IMR-90 (cell line): Measurements from ENCODE around the gene CPA5. TPM values are rescaled to one million over a fixed set of nuclear protein-coding genes. Genes with fewer than 3 reads are reported as not detected.

Experiments
- ATAC-seq: fragments of 200-7000 bp; cut with Tn5 transposase; 2 replicates; pipeline ENCODE4 v1.9.1; 2020; ENCODE audit warnings: low read depth, mild to moderate bottlenecking, moderate library complexity
- BruUV-seq: library from RNA; stranded (reverse); fragments of 400-500 nt; replicated peaks from 2 replicates; lab custom pipeline; 2021; lab: Mats Ljungman, UMichigan
- CTCF ChIA-PET: fragments of 300-600 bp; formaldehyde crosslinking; extraction: SDS; loops from one replicate; lab custom pipeline; 2021; ENCODE audit warnings: antibody characterized with exemption; lab: Yijun Ruan, JAX
- POLR2A ChIA-PET: fragments of 300-600 bp; sonication (Branson Sonifier 250); formaldehyde crosslinking; loops from one replicate; lab custom pipeline; 2022; ENCODE audit warnings: antibody characterized with exemption; ENCODE audit not compliant: unreplicated experiment; lab: Charles Lee
- DNase-seq: peaks from one replicate; pipeline ENCODE4 v3.0.0; 2013
- H2AFZ ChIP-seq: replicated peaks from 2 replicates; pipeline ENCODE3; 2013; ENCODE audit warnings: low read length, mild to moderate bottlenecking; ENCODE audit not compliant: poor library complexity
- H2AK5ac ChIP-seq: 2 replicates; pipeline ENCODE4 v1.6.1; 2013; ENCODE audit warnings: low read depth, low read length, inconsistent platforms
- H2AK9ac ChIP-seq: replicated peaks from 2 replicates; pipeline ENCODE3; 2013; ENCODE audit warnings: mild to moderate bottlenecking, low read depth, low read length, moderate library complexity; ENCODE audit not compliant: poor library complexity
- H2BK120ac ChIP-seq: 2 replicates; pipeline ENCODE4 v1.6.1; 2013; ENCODE audit warnings: low read depth, low read length, inconsistent platforms
- H2BK15ac ChIP-seq: 3 replicates; pipeline ENCODE4 v1.6.1; 2013; ENCODE audit warnings: low read depth, low read length, inconsistent platforms
- H2BK20ac ChIP-seq: 2 replicates; pipeline ENCODE4 v1.6.1; 2013; ENCODE audit warnings: low read depth, mild to moderate bottlenecking, inconsistent platforms, low read length, moderate library complexity
- H2BK5ac ChIP-seq: 2 replicates; pipeline ENCODE4 v1.6.1; 2013; ENCODE audit warnings: mild to moderate bottlenecking, low read depth, low read length, inconsistent platforms; ENCODE audit not compliant: poor library complexity, severe bottlenecking
- H3K14ac ChIP-seq: replicated peaks from 2 replicates; pipeline ENCODE4 v1.6.1; 2013; ENCODE audit warnings: low read depth, low read length, inconsistent platforms
- H3K18ac ChIP-seq: 2 replicates; pipeline ENCODE4 v1.6.1; 2013; ENCODE audit warnings: low read depth, low read length, control low read depth
- H3K23ac ChIP-seq: 2 replicates; pipeline ENCODE4 v1.6.1; 2013; ENCODE audit warnings: low read depth, low read length, inconsistent platforms
- H3K27ac ChIP-seq: 2 replicates; pipeline ENCODE4 v1.5.1; 2013; ENCODE audit warnings: mild to moderate bottlenecking, control low read depth, low read length; ENCODE audit not compliant: insufficient read depth
- H3K27me3 ChIP-seq: 2 replicates; pipeline ENCODE4 v1.6.1; 2013; ENCODE audit warnings: low read length; ENCODE audit not compliant: control insufficient read depth, insufficient read depth
- H3K36me3 ChIP-seq: 2 replicates; pipeline ENCODE4 v1.6.1; 2013; ENCODE audit warnings: low read length, mixed read lengths; ENCODE audit not compliant: control insufficient read depth, insufficient read depth
- H3K4ac ChIP-seq: 2 replicates; pipeline ENCODE4 v1.6.1; 2013; ENCODE audit warnings: low read depth, low read length, inconsistent platforms
- H3K4me1 ChIP-seq: 2 replicates; pipeline ENCODE4 v1.6.1; 2013; ENCODE audit warnings: low read length, mixed read lengths; ENCODE audit not compliant: control insufficient read depth, insufficient read depth
- H3K4me2 ChIP-seq: 2 replicates; pipeline ENCODE4 v1.6.1; 2013; ENCODE audit warnings: low read depth, mild to moderate bottlenecking, control low read depth, low read length, moderate library complexity
- H3K4me3 ChIP-seq: 2 replicates; pipeline ENCODE4 v1.5.1; 2013; ENCODE audit warnings: low read depth, mild to moderate bottlenecking, control low read depth, low read length, moderate library complexity; ENCODE audit not compliant: insufficient read depth
- H3K56ac ChIP-seq: 2 replicates; pipeline ENCODE4 v1.6.1; 2013; ENCODE audit warnings: low read length, inconsistent platforms; ENCODE audit not compliant: insufficient read depth; ENCODE audit errors: extremely low read depth
- H3K79me1 ChIP-seq, 2 experiments: 2 replicates each; pipeline ENCODE4 v1.6.1; 2013; ENCODE audit warnings: low read length in 2 of 2, inconsistent platforms in 1 of 2, low read depth in 1 of 2
- H3K9ac ChIP-seq: 2 replicates; pipeline ENCODE4 v1.6.1; 2013; ENCODE audit warnings: low read depth, low read length, control low read depth
- H3K9me1 ChIP-seq: 2 replicates; pipeline ENCODE4 v1.6.1; 2013; ENCODE audit warnings: low read length, inconsistent platforms; ENCODE audit not compliant: insufficient read depth
- H3K9me3 ChIP-seq: 2 replicates; pipeline ENCODE4 v1.6.1; 2013; ENCODE audit warnings: low read length; ENCODE audit not compliant: control insufficient read depth, insufficient read depth
- H4K20me1 ChIP-seq: 2 replicates; pipeline ENCODE4 v1.6.1; 2013; ENCODE audit warnings: low read length, inconsistent platforms; ENCODE audit not compliant: insufficient read depth
- H4K5ac ChIP-seq: 2 replicates; pipeline ENCODE4 v1.6.1; 2013; ENCODE audit warnings: mild to moderate bottlenecking, low read depth, low read length, control low read depth
- H4K8ac ChIP-seq, 2 experiments: 2 replicates each; pipeline ENCODE4 v1.6.1; 2013; ENCODE audit warnings: low read depth in 2 of 2, low read length in 2 of 2, control low read depth in 1 of 2, inconsistent platforms in 1 of 2
- H4K91ac ChIP-seq: 2 replicates; pipeline ENCODE4 v1.6.1; 2013; ENCODE audit warnings: low read depth, low read length, inconsistent platforms; ENCODE audit not compliant: insufficient read depth
- CEBPB ChIP-seq: IDR thresholded peaks from 2 replicates; pipeline ENCODE4 v1.6.1; 2012; ENCODE audit warnings: low read depth, low read length, improper control_type of control experiment
- CHD1 ChIP-seq: IDR thresholded peaks from 2 replicates; pipeline ENCODE4 v1.6.1; 2012; ENCODE audit warnings: low read depth, low read length, improper control_type of control experiment
- NFE2L2 ChIP-seq: fragments of 150-350 bp; IDR thresholded peaks from 2 replicates; pipeline ENCODE4 v1.6.1; 2016; ENCODE audit warnings: low read depth, mild to moderate bottlenecking, low read length
- WGBS, 2 experiments: methylation state at CpG; one replicate each; pipeline versions ENCODE4 v1.1.5 to v1.1.7; 2013; ENCODE audit warnings: missing lambda C conversion rate in 2 of 2; ENCODE audit not compliant: insufficient read length in 1 of 2; ENCODE audit errors: extremely low coverage in 2 of 2; 5-methylcytosine and 5-hydroxymethylcytosine counted together
- dilution Hi-C: fragments of 300-500 bp; cut with HindIII; formaldehyde crosslinking; loops from one replicate; pipeline ENCODE4 v1.14.3; 2018; ENCODE audit warnings: low sequenced_read_pairs; ENCODE audit not compliant: unreplicated experiment
- in situ Hi-C: fragments of 300-500 bp; cut with MboI; formaldehyde crosslinking; loops from 3 replicates; pipeline ENCODE4 v1.14.3; 2019; ENCODE audit warnings: low sequenced_read_pairs, inconsistent platforms, mixed read lengths
- intact Hi-C: fragments of 100-400 bp; cut with micrococcal nuclease; formaldehyde crosslinking; loops from 2 replicates; pipeline ENCODE4 v1.10.0; 2022
- polyA plus RNA-seq, 3 experiments: library from polyadenylated mRNA; depleted of rRNA; stranded (reverse); fragments of >200 nt; gene quantifications; 2 replicates each; pipeline ENCODE4 v1.2.3, GENCODE V29; 2012; ENCODE audit warnings: low replicate concordance in 1 of 3
- total RNA-seq: library from RNA; depleted of rRNA; stranded (reverse); fragments of >200 nt; gene quantifications from 2 replicates; pipeline ENCODE4 v1.2.3, GENCODE V29; 2012

CPA5 gene
- total and polyA plus RNA-seq, 2 of the 4 experiments (the other 2 are of a cell fraction): under 0.01 to 0.86 TPM

GRCh38 chr7:130393101-130393561 lies 48.5 kb downstream of the CPA5 start:
- POLR2A ChIA-PET: interaction anchor here (0.6 kb wide), 1 partner anchor 69 kb away, joined by 3 read pairs; no protein-coding TSS in a partner anchor
- H3K79me1 ChIP-seq: no peaks in the 10 kb centered on the region
- no peaks in the 10 kb centered on the region for H3K27me3 ChIP-seq
- no peaks in the 10 kb centered on the region for H3K9me3 ChIP-seq
- peak; percentile 80 for DNase-seq
- peak overlapping the region; percentile 77 for H2BK5ac ChIP-seq
- no peak overlapping the region for H3K9ac ChIP-seq
- peak overlapping the region; percentile 4; the same call in 1 of the 2 replicates for H4K5ac ChIP-seq
- H3K18ac ChIP-seq: peak overlapping the region; percentile 11; the same call in 1 of the 2 replicates
- no peak overlapping the region for H2BK20ac ChIP-seq
- no CpG with 5 or more reads among the region's 5 CpGs for WGBS, 2 experiments
- no peak overlapping the region; the same call in 1 of the 2 replicates for H3K14ac ChIP-seq
- dilution Hi-C loops (no loop called here), intact Hi-C loops (loop anchor here (10.0 kb wide), 1 partner anchor 318 kb away; the partner anchor contains the start of gene KLHDC10), in situ Hi-C loops (no loop called here)
- peak overlapping the region; percentile 56 for H2BK120ac ChIP-seq
- peaks cover 2% of the 10 kb centered on the region; the same call in 1 of the 2 replicates for H3K36me3 ChIP-seq
- BruUV-seq: no TSS peak
- H3K27ac ChIP-seq: peak overlapping the region; percentile 25; the same call in 1 of the 2 replicates
- no peak overlapping the region for H3K4me3 ChIP-seq
- H2AK9ac ChIP-seq: no peak overlapping the region
- H2AFZ ChIP-seq: no peak overlapping the region
- H3K4me1 ChIP-seq: peaks cover 6% of the 10 kb centered on the region
- H4K8ac ChIP-seq: peak overlapping the region in 1 of 2 experiments; percentile 86; a peak in 2 of 4 replicates
- no peak overlapping the region for H3K56ac ChIP-seq
- H3K4ac ChIP-seq: peak overlapping the region; percentile 69; the same call in 1 of the 2 replicates
- H2BK15ac ChIP-seq: peak overlapping the region; percentile 48; the same call in 1 of the 3 replicates
- H2AK5ac ChIP-seq: peak overlapping the region; percentile 19; the same call in 1 of the 2 replicates
- ATAC-seq: peak; percentile 78
- H3K4me2 ChIP-seq: no peak overlapping the region
- TF ChIP-seq CEBPB: peak; percentile 78
- no peak for TF ChIP-seq NFE2L2
- TF ChIP-seq CHD1: no peak
- H3K23ac ChIP-seq: no peak overlapping the region
- H4K91ac ChIP-seq: peak overlapping the region; percentile 12; the same call in 1 of the 2 replicates
- H4K20me1 ChIP-seq: no peaks in the 10 kb centered on the region
- CTCF ChIA-PET: interaction anchor here (1.1 kb wide), 1 partner anchor 115 kb away, joined by 3 read pairs; no protein-coding TSS in a partner anchor
- H3K9me1 ChIP-seq: peaks cover 3% of the 10 kb centered on the region; the same call in 1 of the 2 replicates
